H1 (cell line): ENCODE data around the gene CPNE4. TPM values are rescaled to one million over a fixed set of nuclear protein-coding genes. Genes with fewer than 3 reads are reported as not detected.

Experiments used
- CTCF ChIA-PET: fragments of 300-600 bp; sonication (Branson Sonifier 250); formaldehyde crosslinking; loops from one replicate; lab custom pipeline; 2021; ENCODE audit not compliant: partially characterized antibody; lab: Charles Lee
- POLR2A ChIA-PET: fragments of 300-600 bp; sonication (Branson Sonifier 250); formaldehyde crosslinking; loops from one replicate; lab custom pipeline; 2021; ENCODE audit warnings: inconsistent platforms; ENCODE audit not compliant: partially characterized antibody; lab: Charles Lee
- DNase-seq, 2 experiments: peaks; one replicate each; pipeline versions ENCODE4 v3.0.0 to v3.0.0-alpha.2; 2010 to 2022; ENCODE audit warnings: low spot score in 2 of 2, low read depth in 1 of 2, mixed read lengths in 1 of 2
- FAIRE-seq: peaks from 2 replicates; lab custom pipeline; 2011; peaks lifted over from hg19 to GRCh38; lab: Jason Lieb, UNC
- H2AFZ ChIP-seq: 2 replicates; pipeline ENCODE4 v1.8.1; 2012; ENCODE audit warnings: low read length, inconsistent platforms
- H2AK5ac ChIP-seq: 2 replicates; pipeline ENCODE4 v1.6.1; 2013; ENCODE audit warnings: low read depth, low read length
- H2BK120ac ChIP-seq: replicated peaks from 2 replicates; pipeline ENCODE3; 2013; ENCODE audit warnings: low read depth, low read length, inconsistent platforms
- H2BK12ac ChIP-seq: 2 replicates; pipeline ENCODE4 v1.6.1; 2013; ENCODE audit warnings: low read depth, low read length
- H2BK15ac ChIP-seq: 2 replicates; pipeline ENCODE4 v1.6.1; 2013; ENCODE audit warnings: low read length
- H2BK20ac ChIP-seq: 2 replicates; pipeline ENCODE4 v1.6.1; 2013; ENCODE audit warnings: low read length
- H2BK5ac ChIP-seq: 2 replicates; pipeline ENCODE4 v1.6.1; 2013; ENCODE audit warnings: low read depth, low read length
- H3K14ac ChIP-seq: 2 replicates; pipeline ENCODE4 v1.6.1; 2013; ENCODE audit warnings: inconsistent platforms; ENCODE audit not compliant: insufficient read length
- H3K18ac ChIP-seq: 2 replicates; pipeline ENCODE4 v1.6.1; 2013; ENCODE audit warnings: low read length; ENCODE audit errors: extremely low read depth
- H3K23ac ChIP-seq: 2 replicates; pipeline ENCODE4 v1.6.1; 2013; ENCODE audit warnings: inconsistent platforms; ENCODE audit not compliant: insufficient read length
- H3K23me2 ChIP-seq: 2 replicates; pipeline ENCODE4 v1.6.1; 2013; ENCODE audit warnings: low read depth, low read length
- H3K27ac ChIP-seq: 2 replicates; pipeline ENCODE4 v1.6.1; 2011; ENCODE audit warnings: low read depth, low read length, inconsistent platforms
- H3K27me3 ChIP-seq, 4 experiments: replicated peaks in 1 of 4; 1 replicate in 1 of 4; 2 replicates in 3 of 4; pipeline versions ENCODE4 v1.6.1 to v1.8.1; 2011 to 2013; ENCODE audit warnings: low read length in 3 of 4, mild to moderate bottlenecking in 3 of 4, inconsistent platforms in 2 of 4, mixed read lengths in 2 of 4, moderate library complexity in 1 of 4; ENCODE audit not compliant: control insufficient read depth in 3 of 4, insufficient read depth in 3 of 4; ENCODE audit errors: extremely low read depth in 1 of 4
- H3K36me3 ChIP-seq, 4 experiments: 2 replicates each; pipeline versions ENCODE4 v1.6.1 to v1.8.1; 2011 to 2013; ENCODE audit warnings: mild to moderate bottlenecking in 4 of 4, low read length in 3 of 4, moderate library complexity in 2 of 4, control low read depth in 1 of 4, inconsistent platforms in 1 of 4; ENCODE audit not compliant: insufficient read depth in 4 of 4, control insufficient read depth in 2 of 4
- H3K4ac ChIP-seq: replicated peaks from 2 replicates; pipeline ENCODE3; 2013; ENCODE audit warnings: low read length, low read depth, mixed read lengths, inconsistent platforms; ENCODE audit not compliant: insufficient read length
- H3K4me1 ChIP-seq, 4 experiments: replicated peaks in 1 of 4; 1 replicate in 1 of 4; 2 replicates in 3 of 4; pipeline versions ENCODE4 v1.6.1 to v1.8.1; 2011 to 2013; ENCODE audit warnings: low read length in 3 of 4, inconsistent platforms in 2 of 4, mixed read lengths in 1 of 4; ENCODE audit not compliant: insufficient read depth in 4 of 4, control insufficient read depth in 3 of 4
- H3K4me2 ChIP-seq, 2 experiments: 2 replicates each; pipeline versions ENCODE4 v1.6.1 to v1.8.1; 2011 to 2013; ENCODE audit warnings: low read depth in 2 of 2, low read length in 2 of 2, control low read depth in 1 of 2, inconsistent platforms in 1 of 2, mild to moderate bottlenecking in 1 of 2; ENCODE audit not compliant: insufficient read depth in 1 of 2
- H3K4me3 ChIP-seq, 4 experiments: fragments of 200-600, 300-600 bp in 1 of 4; sonication (generic), shearing (Covaris generic), sonication (Bioruptor Twin) in 1 of 4; 2 replicates each; pipeline versions ENCODE4 v1.5.1 to v1.8.1; 2011 to 2016; ENCODE audit warnings: low read length in 4 of 4, low read depth in 3 of 4, control low read depth in 2 of 4, inconsistent platforms in 2 of 4, mild to moderate bottlenecking in 2 of 4, mixed read lengths in 1 of 4, moderate library complexity in 1 of 4; ENCODE audit not compliant: insufficient read depth in 2 of 4; ENCODE audit errors: extremely low read depth in 1 of 4
- H3K56ac ChIP-seq: replicated peaks from 2 replicates; pipeline ENCODE3; 2013; ENCODE audit warnings: low read depth, mild to moderate bottlenecking, mixed read lengths, low read length, inconsistent platforms; ENCODE audit not compliant: insufficient read length
- H3K79me1 ChIP-seq: 2 replicates; pipeline ENCODE4 v1.6.1; 2013; ENCODE audit warnings: low read depth, low read length, control low read depth
- H3K79me2 ChIP-seq, 2 experiments: 2 replicates each; pipeline versions ENCODE4 v1.6.1 to v1.8.1; 2012 to 2013; ENCODE audit warnings: low read length in 2 of 2, mild to moderate bottlenecking in 2 of 2, inconsistent platforms in 1 of 2; ENCODE audit not compliant: insufficient read depth in 2 of 2, control insufficient read depth in 1 of 2
- H3K9ac ChIP-seq, 4 experiments: replicated peaks in 1 of 4; 1 replicate in 1 of 4; 2 replicates in 3 of 4; pipeline versions ENCODE4 v1.6.1 to v1.8.1; 2011 to 2013; ENCODE audit warnings: low read depth in 3 of 4, low read length in 3 of 4, control low read depth in 2 of 4, mild to moderate bottlenecking in 2 of 4, moderate library complexity in 2 of 4, inconsistent platforms in 1 of 4; ENCODE audit errors: extremely low read depth in 1 of 4
- H3K9me3 ChIP-seq, 2 experiments: 2 replicates each; pipeline versions ENCODE4 v1.6.1 to v1.8.1; 2012 to 2013; ENCODE audit warnings: mild to moderate bottlenecking in 2 of 2, moderate library complexity in 2 of 2, control low read depth in 1 of 2, inconsistent platforms in 1 of 2, low read depth in 1 of 2, low read length in 1 of 2, mixed read lengths in 1 of 2; ENCODE audit not compliant: insufficient read depth in 2 of 2
- H4K20me1 ChIP-seq, 2 experiments: replicated peaks in 1 of 2; 2 replicates each; pipeline versions ENCODE3 to v1.8.1; 2011 to 2013; ENCODE audit warnings: inconsistent platforms in 2 of 2, low read length in 2 of 2, mild to moderate bottlenecking in 1 of 2; ENCODE audit not compliant: insufficient read depth in 2 of 2, control insufficient read depth in 1 of 2
- H4K5ac ChIP-seq: 2 replicates; pipeline ENCODE4 v1.6.1; 2013; ENCODE audit warnings: low read length, low read depth, mixed read lengths, inconsistent platforms; ENCODE audit not compliant: insufficient read length
- H4K8ac ChIP-seq: 2 replicates; pipeline ENCODE4 v1.8.0; 2013; ENCODE audit warnings: mild to moderate bottlenecking, moderate library complexity, low read length, inconsistent platforms; ENCODE audit not compliant: insufficient read depth; ENCODE audit errors: extremely low read depth
- H4K91ac ChIP-seq: replicated peaks from 2 replicates; pipeline ENCODE3; 2013; ENCODE audit warnings: low read length, mixed read lengths, inconsistent platforms; ENCODE audit not compliant: insufficient read length
- GTF2F1 ChIP-seq: IDR thresholded peaks from 2 replicates; pipeline ENCODE4 v1.6.1; 2012; ENCODE audit warnings: low read depth, low read length, improper control_type of control experiment, borderline replicate concordance
- HDAC6 ChIP-seq: IDR thresholded peaks from one replicate; pipeline ENCODE4 v1.7.1; 2012; ENCODE audit warnings: low read depth, mild to moderate bottlenecking, inconsistent platforms, low read length, moderate library complexity
- KDM1A ChIP-seq: fragments of 200-600, 300-600 bp; sonication (generic); IDR thresholded peaks from 2 replicates; pipeline ENCODE4 v1.7.1; 2016; ENCODE audit warnings: mild to moderate bottlenecking, low read length, borderline replicate concordance
- POLR2AphosphoS5 ChIP-seq: IDR thresholded peaks from 2 replicates; pipeline ENCODE4 v1.6.1; 2011; ENCODE audit warnings: low read depth, low read length
- RNF2 ChIP-seq: fragments of 200-900, 300-1000 bp; sonication (generic); IDR thresholded peaks from 2 replicates; pipeline ENCODE4 v1.7.1; 2016; ENCODE audit warnings: borderline replicate concordance, low read depth, mild to moderate bottlenecking, antibody characterized with exemption, low read length; ENCODE audit not compliant: poor library complexity, severe bottlenecking; ENCODE audit errors: missing control alignments
- RXRA ChIP-seq: IDR thresholded peaks from 2 replicates; pipeline ENCODE4 v1.6.1; 2011; ENCODE audit warnings: low read depth, mild to moderate bottlenecking, low read length, moderate library complexity; ENCODE audit not compliant: insufficient read depth
- SIRT6 ChIP-seq: IDR thresholded peaks from one replicate; pipeline ENCODE4 v1.7.1; 2012; ENCODE audit warnings: low read length, inconsistent platforms
- SRF ChIP-seq: IDR thresholded peaks from 2 replicates; pipeline ENCODE4 v1.6.1; 2011; ENCODE audit warnings: mild to moderate bottlenecking, low read depth, low read length, moderate library complexity
- SUZ12 ChIP-seq: fragments of 200-600 bp; sonication (generic); IDR thresholded peaks from 2 replicates; pipeline ENCODE4 v1.6.1; 2012; ENCODE audit warnings: mild to moderate bottlenecking, inconsistent platforms, low read length, moderate library complexity, mixed read lengths
- YY1 ChIP-seq: IDR thresholded peaks from 2 replicates; pipeline ENCODE4 v1.6.1; 2011; ENCODE audit warnings: low read depth, mild to moderate bottlenecking, low read length
- WGBS, 2 experiments: shearing (Covaris generic) in 1 of 2; methylation state at CpG; one replicate each; pipeline versions ENCODE4 v1.1.6 to v1.1.7; 2013 to 2015; ENCODE audit warnings: low lambda C conversion rate in 2 of 2, mixed read lengths in 2 of 2, inconsistent platforms in 1 of 2, low coverage in 1 of 2, missing lambda C conversion rate in 1 of 2; ENCODE audit not compliant: insufficient replicate concordance in 2 of 2, insufficient coverage in 1 of 2, insufficient read length in 1 of 2; ENCODE audit errors: extremely low coverage in 1 of 2, missing lambda C conversion rate in 1 of 2; 5-methylcytosine and 5-hydroxymethylcytosine counted together
- polyA plus RNA-seq, 7 experiments: library from polyadenylated mRNA; depleted of rRNA in 3 of 7; stranded (reverse) in 5 of 7; unstranded in 2 of 7; fragments of >200 nt in 5 of 7; fragments of 200-250 nt in 2 of 7; gene quantifications; 1 replicate in 5 of 7; 2 replicates in 1 of 7; 4 replicates in 1 of 7; pipeline versions ENCODE4 v1.2.1 to v1.2.3, GENCODE V29; 2011 to 2013; ENCODE audit warnings: missing spikeins in 2 of 7, mixed read lengths in 2 of 7
- total RNA-seq: library from RNA; stranded (reverse); fragmentation: NEBNext Ultra II Directional; extraction: Animal tissue kit (Norgen Biotek cat#: 25700); gene quantifications from 2 replicates; pipeline ENCODE4 v1.2.1, GENCODE V29; 2021
- TF ChIP-seq, protein P1 (sequence below): IDR thresholded peaks from 2 replicates; pipeline ENCODE4 v1.6.1; 2011; ENCODE audit warnings: low read depth, mild to moderate bottlenecking, low read length; ENCODE audit not compliant: insufficient read depth
- TF ChIP-seq, protein P2 (sequence below): IDR thresholded peaks from 2 replicates; pipeline ENCODE4 v1.6.1; 2012; ENCODE audit warnings: low read length, inconsistent platforms

Gene CPNE4
- total and polyA plus RNA-seq, 2 of the 8 experiments (the other 6 are each of a cell fraction or from before 2014, with no cell fraction given) = 0.82 to 3.8 TPM

DNA sequence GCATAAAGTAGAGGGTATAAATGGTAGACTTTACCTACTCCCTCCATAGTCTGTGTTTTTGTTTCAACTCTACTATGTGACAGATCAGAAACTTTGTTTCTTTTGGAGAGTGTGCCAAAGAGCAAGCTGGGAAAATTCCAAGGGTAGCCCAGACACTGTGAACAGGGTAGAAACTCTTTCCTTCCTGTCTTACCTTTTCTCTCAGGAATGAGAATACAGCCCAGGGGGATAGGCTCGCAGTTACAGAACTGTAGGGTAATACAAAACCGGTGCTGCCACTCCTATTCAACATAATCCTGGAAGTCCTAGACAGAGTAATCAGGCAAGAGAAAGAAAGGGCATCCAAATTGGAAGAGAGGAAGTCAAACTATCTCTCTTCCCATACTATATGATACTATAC is 256.3 kb downstream of the CPNE4 start:
- FAIRE-seq (no peak), DNase-seq (no peak)
- H3K18ac ChIP-seq = no peak overlapping the region
- H4K20me1 ChIP-seq = no peaks in the 10 kb centered on the region
- no peaks in the 10 kb centered on the region; a peak in 1 of 7 replicates for H3K4me1 ChIP-seq
- H4K5ac ChIP-seq = no peak overlapping the region
- H3K79me1 ChIP-seq = no peaks in the 10 kb centered on the region
- no peaks in the 10 kb centered on the region; a peak in 2 of 7 replicates for H3K27me3 ChIP-seq
- no peak overlapping the region for H2BK20ac ChIP-seq
- no peaks in the 10 kb centered on the region for H3K79me2 ChIP-seq
- H2BK12ac ChIP-seq = no peak overlapping the region
- H4K91ac ChIP-seq = no peak overlapping the region
- H2AK5ac ChIP-seq = no peak overlapping the region
- H3K23ac ChIP-seq = no peak overlapping the region
- no peak overlapping the region for H2BK5ac ChIP-seq
- no peaks in the 10 kb centered on the region for H3K36me3 ChIP-seq
- no peak overlapping the region for H3K27ac ChIP-seq
- H3K23me2 ChIP-seq = no peaks in the 10 kb centered on the region
- CTCF ChIA-PET = interaction anchor here (0.8 to 3.3 kb wide), 3 partner anchors 9 to 17 kb away, joined by 3 to 18 read pairs (median 3); no protein-coding TSS in a partner anchor
- no peak overlapping the region for H2BK120ac ChIP-seq
- H3K4me2 ChIP-seq = no peak overlapping the region
- POLR2A ChIA-PET = no interaction called here
- H3K56ac ChIP-seq = no peak overlapping the region
- WGBS, 2 experiments = 88% methylated on average over 2 of the region's 2 CpGs; no CpG with 5 or more reads in 1 of the 2 experiments
- H2BK15ac ChIP-seq = no peak overlapping the region
- no peak overlapping the region for H3K4me3 ChIP-seq
- peaks cover 5 to 10% of the 10 kb centered on the region in 2 experiments; a peak in 3 of 4 replicates for H3K9me3 ChIP-seq
- no peak overlapping the region for H3K14ac ChIP-seq
- no peak overlapping the region for H3K9ac ChIP-seq
- H2AFZ ChIP-seq = no peak overlapping the region
- H3K4ac ChIP-seq = no peak overlapping the region
- H4K8ac ChIP-seq = no peak overlapping the region
- no peak for TF ChIP-seq RNF2
- TF ChIP-seq YY1 = no peak
- TF ChIP-seq SUZ12 = no peak
- TF ChIP-seq POLR2AphosphoS5 = no peak
- TF ChIP-seq GTF2F1 = no peak
- no peak for TF ChIP-seq SIRT6
- no peak for TF ChIP-seq RXRA
- no peak for TF ChIP-seq SRF
- TF ChIP-seq, protein P1, sequence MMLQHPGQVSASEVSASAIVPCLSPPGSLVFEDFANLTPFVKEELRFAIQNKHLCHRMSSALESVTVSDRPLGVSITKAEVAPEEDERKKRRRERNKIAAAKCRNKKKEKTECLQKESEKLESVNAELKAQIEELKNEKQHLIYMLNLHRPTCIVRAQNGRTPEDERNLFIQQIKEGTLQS = no peak
- TF ChIP-seq, protein P2, sequence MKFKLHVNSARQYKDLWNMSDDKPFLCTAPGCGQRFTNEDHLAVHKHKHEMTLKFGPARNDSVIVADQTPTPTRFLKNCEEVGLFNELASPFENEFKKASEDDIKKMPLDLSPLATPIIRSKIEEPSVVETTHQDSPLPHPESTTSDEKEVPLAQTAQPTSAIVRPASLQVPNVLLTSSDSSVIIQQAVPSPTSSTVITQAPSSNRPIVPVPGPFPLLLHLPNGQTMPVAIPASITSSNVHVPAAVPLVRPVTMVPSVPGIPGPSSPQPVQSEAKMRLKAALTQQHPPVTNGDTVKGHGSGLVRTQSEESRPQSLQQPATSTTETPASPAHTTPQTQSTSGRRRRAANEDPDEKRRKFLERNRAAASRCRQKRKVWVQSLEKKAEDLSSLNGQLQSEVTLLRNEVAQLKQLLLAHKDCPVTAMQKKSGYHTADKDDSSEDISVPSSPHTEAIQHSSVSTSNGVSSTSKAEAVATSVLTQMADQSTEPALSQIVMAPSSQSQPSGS = no peak
- TF ChIP-seq HDAC6 = no peak
- TF ChIP-seq KDM1A = no peak
